HUES64 (cell line): Measurements from ENCODE around the gene ALG11.

Experiments
- H3K27ac ChIP-seq: 2 replicates; pipeline ENCODE4 v1.7.0; 2013; ENCODE audit warnings: low read depth, low read length, inconsistent platforms
- H3K27me3 ChIP-seq: 2 replicates; pipeline ENCODE4 v1.6.1; 2013; ENCODE audit warnings: mild to moderate bottlenecking, low read length; ENCODE audit not compliant: insufficient read depth
- H3K36me3 ChIP-seq: 2 replicates; pipeline ENCODE4 v1.6.1; 2013; ENCODE audit warnings: mild to moderate bottlenecking, low read length; ENCODE audit not compliant: insufficient read depth
- H3K4me1 ChIP-seq: 2 replicates; pipeline ENCODE4 v1.6.1; 2013; ENCODE audit warnings: mild to moderate bottlenecking, low read length, moderate library complexity; ENCODE audit not compliant: insufficient read depth
- H3K4me3 ChIP-seq: 2 replicates; pipeline ENCODE4 v1.5.1; 2013; ENCODE audit warnings: mild to moderate bottlenecking, low read length, moderate library complexity
- H3K9ac ChIP-seq: 2 replicates; pipeline ENCODE4 v1.6.1; 2013; ENCODE audit warnings: mild to moderate bottlenecking, low read depth, low read length
- H3K9me3 ChIP-seq: 2 replicates; pipeline ENCODE4 v1.6.1; 2013; ENCODE audit warnings: low read depth, low read length; ENCODE audit not compliant: insufficient read depth
- WGBS: fragments of 150-250, 120-280 bp; methylation state at CpG from one replicate; pipeline ENCODE4 v1.1.7; 2013; ENCODE audit warnings: missing lambda C conversion rate; 5-methylcytosine and 5-hydroxymethylcytosine counted together

ALG11 gene

DNA sequence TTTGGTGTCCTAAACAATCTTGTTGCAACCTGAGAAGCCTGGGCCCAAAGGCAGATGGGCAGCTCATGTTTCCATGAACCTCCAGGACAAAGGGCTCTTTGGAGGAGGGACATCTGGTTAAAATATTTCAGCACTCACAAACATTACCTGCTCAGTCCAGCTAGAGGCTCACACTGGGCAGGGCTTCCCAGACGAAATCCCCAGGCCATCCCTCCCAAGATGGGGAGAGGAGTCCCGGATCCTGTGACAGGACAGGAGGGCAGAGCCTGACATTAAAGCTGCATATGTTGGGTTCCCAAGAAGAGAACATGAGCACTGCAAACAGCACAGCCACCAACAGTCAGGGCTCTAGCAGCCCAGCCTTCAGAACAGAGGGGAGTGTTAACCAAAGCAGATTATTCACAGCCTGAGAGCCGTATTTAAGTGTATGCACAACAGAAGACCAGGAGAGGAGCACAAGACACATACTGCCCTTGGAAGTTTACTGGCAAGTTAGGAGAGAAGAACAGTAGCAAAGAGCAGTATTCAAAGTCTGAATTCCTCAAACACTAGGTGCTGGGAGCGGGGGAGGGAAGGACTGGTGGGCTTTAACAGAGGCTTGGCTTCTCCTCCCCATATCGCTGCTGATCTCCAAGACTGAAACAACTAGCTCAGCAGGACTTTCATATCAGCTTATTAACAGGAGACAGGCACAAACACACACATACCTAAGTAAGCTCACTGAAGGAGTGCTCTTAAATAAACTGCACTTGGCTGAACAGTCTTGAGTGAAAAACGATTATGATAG, 13.3 kb upstream of the ALG11 start:
- Histone ChIP-seq H3K36me3 (no peaks in the 10 kb centered on the region), H3K4me3 (no peak overlapping the region), H3K27ac (no peak overlapping the region; the same call in 1 of the 2 replicates), H3K9ac (no peak overlapping the region), H3K4me1 (peaks cover 24% of the 10 kb centered on the region), H3K27me3 (no peaks in the 10 kb centered on the region), H3K9me3 (no peaks in the 10 kb centered on the region)
- 50% methylated on average over 6 of the region's 6 CpGs for WGBS

DNA sequence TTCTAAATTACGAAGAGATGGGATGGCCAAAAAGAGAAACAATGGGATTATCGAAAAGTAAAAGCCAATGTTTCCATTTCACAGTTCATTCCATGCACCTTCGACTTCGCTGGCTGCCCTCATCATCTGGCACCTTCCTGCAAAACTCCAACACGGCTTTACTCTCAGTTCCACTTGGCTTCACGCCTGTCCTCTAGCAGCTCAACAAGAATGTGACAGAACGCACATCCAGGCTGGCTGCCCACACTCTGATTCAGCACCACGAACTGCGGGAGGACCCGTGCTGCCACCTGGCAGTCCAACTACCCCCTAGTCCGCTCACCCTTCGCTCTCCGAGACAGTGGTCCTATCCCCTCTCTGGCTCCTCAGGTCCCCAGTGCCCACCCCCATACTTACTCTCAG, 12.7 kb upstream of the ALG11 start:
- Histone ChIP-seq H3K9me3 (no peaks in the 10 kb centered on the region), H3K27me3 (no peaks in the 10 kb centered on the region), H3K27ac (no peak overlapping the region), H3K4me3 (no peak overlapping the region), H3K36me3 (no peaks in the 10 kb centered on the region), H3K9ac (no peak overlapping the region), H3K4me1 (peaks cover 24% of the 10 kb centered on the region)
- 87% methylated on average over 13 of the region's 13 CpGs for WGBS

GRCh38 chr13:51999921-52000320, 12.3 kb upstream of the ALG11 start:
- H3K9me3 ChIP-seq, result no peaks in the 10 kb centered on the region
- 85% methylated on average over 1 of the region's 1 CpG for WGBS
- H3K4me3 ChIP-seq, result no peak overlapping the region
- no peak overlapping the region for H3K9ac ChIP-seq
- H3K36me3 ChIP-seq, result no peaks in the 10 kb centered on the region
- no peak overlapping the region for H3K27ac ChIP-seq
- peaks cover 24% of the 10 kb centered on the region for H3K4me1 ChIP-seq
- H3K27me3 ChIP-seq, result no peaks in the 10 kb centered on the region

GRCh38 chr13:52001120-52001731, 11.0 kb upstream of the ALG11 start:
- H3K27ac ChIP-seq, result no peak overlapping the region
- H3K36me3 ChIP-seq, result no peaks in the 10 kb centered on the region
- H3K9ac ChIP-seq, result no peak overlapping the region
- peaks cover 24% of the 10 kb centered on the region for H3K4me1 ChIP-seq
- 73% methylated on average over 3 of the region's 3 CpGs for WGBS
- H3K9me3 ChIP-seq, result no peaks in the 10 kb centered on the region
- no peaks in the 10 kb centered on the region for H3K27me3 ChIP-seq
- no peak overlapping the region for H3K4me3 ChIP-seq

- Histone ChIP-seq H3K9me3 (no peaks in the 10 kb centered on the region), H3K27me3 (no peaks in the 10 kb centered on the region), H3K4me3 (no peak overlapping the region), H3K27ac (no peak overlapping the region), H3K4me1 (peaks cover 24% of the 10 kb centered on the region), H3K36me3 (no peaks in the 10 kb centered on the region), H3K9ac (no peak overlapping the region)
- WGBS, result 60% methylated on average over 3 of the region's 4 CpGs
Measured at GRCh38 chr13:52002361-52002760, 9.8 kb upstream of the ALG11 start.

DNA sequence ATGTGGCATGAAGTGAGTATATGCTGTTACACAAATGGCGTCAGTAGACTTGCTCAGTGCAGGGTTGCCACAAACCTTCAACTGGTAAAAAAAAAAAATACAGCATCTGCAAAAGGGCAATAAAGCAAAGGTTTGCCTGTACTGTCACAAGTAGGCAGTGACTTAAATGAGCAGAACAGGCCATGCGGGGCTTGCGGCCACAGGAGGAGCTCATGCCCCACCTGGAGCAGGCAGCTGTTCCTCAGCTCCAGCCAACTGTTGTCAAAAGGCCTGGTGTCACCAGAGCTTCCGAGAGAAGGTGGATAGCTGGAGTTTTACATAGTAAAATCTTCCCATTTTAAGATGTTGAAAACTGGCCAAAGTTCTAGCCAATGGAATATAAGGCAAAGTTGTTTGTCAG, 8.7 kb upstream of the ALG11 start:
- H3K27me3 ChIP-seq, result no peaks in the 10 kb centered on the region
- no peak overlapping the region for H3K27ac ChIP-seq
- no peaks in the 10 kb centered on the region for H3K36me3 ChIP-seq
- H3K4me3 ChIP-seq, result no peak overlapping the region
- no peak overlapping the region for H3K9ac ChIP-seq
- WGBS, result 87% methylated on average over 4 of the region's 4 CpGs
- no peaks in the 10 kb centered on the region for H3K9me3 ChIP-seq
- peaks cover 14% of the 10 kb centered on the region for H3K4me1 ChIP-seq

DNA sequence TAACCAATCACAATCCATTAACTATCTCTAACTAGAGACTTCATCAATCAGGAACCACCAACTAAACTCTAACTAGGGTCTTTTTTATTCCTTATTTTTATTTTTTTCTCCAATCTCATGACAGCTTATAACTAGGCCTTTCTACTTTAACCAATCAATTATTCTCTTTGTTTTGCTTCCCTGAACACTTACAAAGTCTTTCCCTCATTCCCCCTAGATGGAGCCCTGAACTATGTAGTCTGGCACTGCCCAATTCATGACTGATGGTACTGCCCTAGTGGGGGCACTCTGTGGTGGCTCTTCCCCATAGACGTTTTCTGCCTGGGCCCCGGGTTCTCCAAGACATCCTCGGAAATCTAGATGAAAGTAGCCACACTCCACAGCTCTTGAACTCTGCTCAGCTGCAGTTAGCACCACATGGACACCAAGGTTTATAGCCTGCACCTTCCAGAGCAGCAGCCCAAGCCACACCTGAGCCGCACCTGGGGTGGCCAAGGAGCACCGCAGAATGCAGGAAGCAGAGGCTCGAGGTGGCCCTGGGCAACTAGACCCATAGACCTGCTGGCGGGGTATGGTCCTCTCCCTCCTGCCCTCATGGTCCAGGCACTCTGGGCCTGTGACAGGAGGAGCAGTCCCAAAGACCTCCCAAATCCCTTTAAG, 7.6 kb upstream of the ALG11 start:
- H3K27me3 ChIP-seq, result peaks cover 8% of the 10 kb centered on the region
- H3K27ac ChIP-seq, result no peak overlapping the region
- H3K4me3 ChIP-seq, result no peak overlapping the region
- H3K9me3 ChIP-seq, result no peaks in the 10 kb centered on the region
- no peaks in the 10 kb centered on the region for H3K36me3 ChIP-seq
- no peak overlapping the region for H3K9ac ChIP-seq
- 95% methylated on average over 7 of the region's 7 CpGs for WGBS
- peaks cover 3% of the 10 kb centered on the region; the same call in 1 of the 2 replicates for H3K4me1 ChIP-seq

DNA sequence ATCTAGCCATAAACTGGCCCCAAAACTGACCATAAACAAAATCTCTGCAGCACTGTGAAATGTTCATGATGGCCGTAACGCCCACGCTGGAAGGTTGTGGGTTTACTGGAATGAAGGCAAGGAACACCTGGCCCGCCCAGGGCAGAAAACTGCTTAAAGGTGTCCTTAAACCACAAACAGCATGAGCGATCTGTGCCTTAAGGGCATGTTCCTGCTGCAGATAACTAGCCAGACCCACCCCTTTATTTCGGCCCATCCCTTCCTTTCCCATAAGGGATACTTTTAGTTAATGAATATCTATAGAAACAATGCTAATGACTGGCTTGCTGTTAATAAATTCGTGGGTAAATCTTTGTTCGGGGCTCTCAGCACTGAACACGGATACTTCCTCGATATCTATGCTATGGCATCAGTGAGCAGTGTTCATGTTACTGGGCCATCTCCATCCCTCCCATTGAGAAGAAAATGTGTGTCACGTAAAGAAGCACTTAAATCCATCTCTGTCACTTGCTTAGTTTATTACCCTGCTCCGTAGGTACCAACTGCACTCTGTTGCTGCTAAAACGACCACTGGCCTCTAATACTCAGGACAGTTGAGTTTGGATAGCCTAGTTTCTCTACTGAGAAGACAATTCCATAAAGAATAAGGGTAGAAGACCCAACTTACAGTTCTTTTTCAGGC, 6.2 kb upstream of the ALG11 start:
- Histone ChIP-seq H3K4me1 (peaks cover 3% of the 10 kb centered on the region; the same call in 1 of the 2 replicates), H3K27me3 (peaks cover 21% of the 10 kb centered on the region), H3K36me3 (no peaks in the 10 kb centered on the region), H3K9ac (no peak overlapping the region), H3K4me3 (no peak overlapping the region), H3K27ac (no peak overlapping the region), H3K9me3 (no peaks in the 10 kb centered on the region)
- WGBS, result 91% methylated on average over 12 of the region's 13 CpGs

GRCh38 chr13:52006523-52007245, 5.5 kb upstream of the ALG11 start:
- Histone ChIP-seq H3K4me3 (no peak overlapping the region), H3K9me3 (no peaks in the 10 kb centered on the region), H3K27me3 (peaks cover 26% of the 10 kb centered on the region), H3K36me3 (no peaks in the 10 kb centered on the region), H3K4me1 (no peaks in the 10 kb centered on the region), H3K9ac (no peak overlapping the region), H3K27ac (no peak overlapping the region)
- 89% methylated on average over 8 of the region's 8 CpGs for WGBS

GRCh38 chr13:52009946-52010345, 2.3 kb upstream of the ALG11 start:
- Histone ChIP-seq H3K4me1 (no peaks in the 10 kb centered on the region), H3K4me3 (no peak overlapping the region), H3K9ac (no peak overlapping the region), H3K36me3 (no peaks in the 10 kb centered on the region), H3K9me3 (no peaks in the 10 kb centered on the region), H3K27ac (no peak overlapping the region), H3K27me3 (peaks cover 26% of the 10 kb centered on the region)
- WGBS, result 77% methylated on average over 6 of the region's 6 CpGs
